ENCODE data around the gene IFNA16. TPM values are rescaled to one million over a fixed set of nuclear protein-coding genes. Genes with fewer than 3 reads are reported as not detected.
A peak's percentile ranks its signal among the peaks of the same experiment; 100 is the strongest.
"Not testable (repeated sequence)": the region's sequence is repeated elsewhere in the genome, so short reads cannot be mapped to it uniquely, and the experiment has no call there.

Gene IFNA16
- polyA plus RNA-seq, 2 of the 4 experiments (the other 2 are of a cell fraction) = not detected

DNA sequence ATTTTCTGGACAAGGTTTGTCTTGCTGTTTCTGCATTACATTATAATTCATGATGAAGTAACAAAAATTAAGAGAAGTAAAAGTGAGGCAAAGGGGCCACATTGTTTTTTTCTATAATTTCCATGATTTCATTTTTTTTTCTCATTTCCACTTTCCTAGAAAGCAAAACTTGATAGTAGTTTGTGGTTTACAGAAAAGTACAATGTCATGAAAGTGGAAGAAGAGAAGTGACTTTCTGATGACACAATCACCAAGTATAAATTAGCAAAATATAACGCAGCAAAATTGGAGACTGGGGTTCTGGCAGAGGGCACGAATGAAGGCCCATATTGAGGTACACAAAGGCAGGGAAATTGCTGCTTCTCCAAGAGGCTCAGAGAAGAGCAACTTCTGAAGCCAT lies 27.7 kb upstream of the IFNA16 start:
- ATAC-seq (no peak), DNase-seq (ENCODE audit: low read depth in 1 of 2, low spot score in 1 of 2) (no peak), FAIRE-seq (no peak)
- no peak overlapping the region for H3K4me2 ChIP-seq
- POLR2A ChIA-PET = no interaction called here
- H3K4me1 ChIP-seq = no peaks in the 10 kb centered on the region
- H3K27ac ChIP-seq = no peak overlapping the region
- no peaks in the 10 kb centered on the region; the same call in 2 of the 3 replicates for H3K9me3 ChIP-seq
- WGBS (ENCODE audit: missing lambda C conversion rate) = 2% methylated on average over 2 of the region's 2 CpGs
- no peak for TF ChIP-seq MYC (IDR thresholded peaks at IDR 0.05; ENCODE audit: borderline replicate concordance, low read length)
- no peak for TF ChIP-seq SREBF2 (IDR thresholded peaks at IDR 0.05)
- no peak for TF ChIP-seq E2F6 (IDR thresholded peaks at IDR 0.05; ENCODE audit: borderline replicate concordance, low read depth)
- TF ChIP-seq ZFP36 (IDR thresholded peaks at IDR 0.05; ENCODE audit: borderline replicate concordance, partially characterized antibody) = no peak
- no peak overlapping the region for H3K4me3 ChIP-seq
- CTCF ChIA-PET = interaction anchor here (1.1 kb wide), 1 partner anchor 50 kb away, joined by 3 read pairs; no protein-coding TSS in a partner anchor

GRCh38 chr9:21239911-21240310 lies 22.8 kb upstream of the IFNA16 start, which contains the start of gene IFNA14:
Gene IFNA14 (minus strand): TSS chr9:21240005. CDS start chr9:21239935, 70 bp downstream.
- H3K9me3 ChIP-seq = no peaks in the 10 kb centered on the region
- H3K4me2 ChIP-seq = no peak within 1 kb of the TSS
- ChIA-PET POLR2A (no interaction called here), CTCF (interaction anchor here (1.2 kb wide), 1 partner anchor 173 kb away, joined by 3 read pairs; no protein-coding TSS in a partner anchor)
- 11% methylated on average over 2 of the region's 2 CpGs for WGBS (ENCODE audit: missing lambda C conversion rate)
- no peak for DNase-seq (ENCODE audit: low read depth in 1 of 2, low spot score in 1 of 2)
- H3K4me1 ChIP-seq = no peaks in the 10 kb centered on the region
- no peak within 1 kb of the TSS for H3K4me3 ChIP-seq
- TF ChIP-seq CHD4 (IDR thresholded peaks at IDR 0.05; ENCODE audit: borderline replicate concordance) (no peak), TP53 (CRISPR knock-in tag; IDR thresholded peaks at IDR 0.05) (no peak), RNF2 (IDR thresholded peaks at IDR 0.05; ENCODE audit: borderline replicate concordance, low read depth) (no peak), CBX2 (IDR thresholded peaks at IDR 0.05; ENCODE audit: borderline replicate concordance, low read depth) (no peak), FOSB (CRISPR knock-in tag; IDR thresholded peaks at IDR 0.05) (no peak)
- TF ChIP-seq, protein P1, sequence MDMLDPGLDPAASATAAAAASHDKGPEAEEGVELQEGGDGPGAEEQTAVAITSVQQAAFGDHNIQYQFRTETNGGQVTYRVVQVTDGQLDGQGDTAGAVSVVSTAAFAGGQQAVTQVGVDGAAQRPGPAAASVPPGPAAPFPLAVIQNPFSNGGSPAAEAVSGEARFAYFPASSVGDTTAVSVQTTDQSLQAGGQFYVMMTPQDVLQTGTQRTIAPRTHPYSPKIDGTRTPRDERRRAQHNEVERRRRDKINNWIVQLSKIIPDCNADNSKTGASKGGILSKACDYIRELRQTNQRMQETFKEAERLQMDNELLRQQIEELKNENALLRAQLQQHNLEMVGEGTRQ (IDR thresholded peaks at IDR 0.05) = no peak
- ATAC-seq = no peak
- no peak for FAIRE-seq
- no peak within 1 kb of the TSS for H3K27ac ChIP-seq

DNA sequence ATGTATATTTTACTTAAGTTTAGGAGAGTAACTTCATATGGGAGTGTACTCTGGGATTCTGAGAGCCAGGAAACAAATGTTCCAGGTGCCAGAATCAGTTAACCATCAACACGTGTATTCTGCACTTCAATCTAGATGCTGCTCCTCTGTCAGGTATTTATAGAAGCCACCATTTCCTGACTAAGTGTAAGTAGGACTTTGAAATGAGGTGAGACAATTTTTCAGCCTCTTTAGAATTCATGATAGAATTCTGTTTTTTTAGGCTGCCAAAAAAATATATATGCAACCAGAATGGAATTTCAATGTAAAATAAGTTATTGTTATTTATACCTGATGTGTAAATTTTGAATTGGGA lies 19.2 kb upstream of the IFNA16 start:
- H3K9me3 ChIP-seq; H3K4me3 ChIP-seq; FAIRE-seq; POLR2A ChIA-PET; H3K27ac ChIP-seq; H3K4me1 ChIP-seq; DNase-seq (ENCODE audit: low read depth in 1 of 2, low spot score in 1 of 2); ATAC-seq: not testable (repeated sequence)
- 0 out of 3 replicates have a peak overlapping the region, but pooled peaks have one; percentile 49 for H3K4me2 ChIP-seq
- WGBS (ENCODE audit: missing lambda C conversion rate) = 57% methylated on average over 1 of the region's 1 CpG
- CTCF ChIA-PET = interaction anchor here (0.6 to 2.1 kb wide), 24 partner anchors 10 to 560 kb away, joined by 3 to 21 read pairs (median 4); partner anchors contain the start of gene IFNA7

DNA sequence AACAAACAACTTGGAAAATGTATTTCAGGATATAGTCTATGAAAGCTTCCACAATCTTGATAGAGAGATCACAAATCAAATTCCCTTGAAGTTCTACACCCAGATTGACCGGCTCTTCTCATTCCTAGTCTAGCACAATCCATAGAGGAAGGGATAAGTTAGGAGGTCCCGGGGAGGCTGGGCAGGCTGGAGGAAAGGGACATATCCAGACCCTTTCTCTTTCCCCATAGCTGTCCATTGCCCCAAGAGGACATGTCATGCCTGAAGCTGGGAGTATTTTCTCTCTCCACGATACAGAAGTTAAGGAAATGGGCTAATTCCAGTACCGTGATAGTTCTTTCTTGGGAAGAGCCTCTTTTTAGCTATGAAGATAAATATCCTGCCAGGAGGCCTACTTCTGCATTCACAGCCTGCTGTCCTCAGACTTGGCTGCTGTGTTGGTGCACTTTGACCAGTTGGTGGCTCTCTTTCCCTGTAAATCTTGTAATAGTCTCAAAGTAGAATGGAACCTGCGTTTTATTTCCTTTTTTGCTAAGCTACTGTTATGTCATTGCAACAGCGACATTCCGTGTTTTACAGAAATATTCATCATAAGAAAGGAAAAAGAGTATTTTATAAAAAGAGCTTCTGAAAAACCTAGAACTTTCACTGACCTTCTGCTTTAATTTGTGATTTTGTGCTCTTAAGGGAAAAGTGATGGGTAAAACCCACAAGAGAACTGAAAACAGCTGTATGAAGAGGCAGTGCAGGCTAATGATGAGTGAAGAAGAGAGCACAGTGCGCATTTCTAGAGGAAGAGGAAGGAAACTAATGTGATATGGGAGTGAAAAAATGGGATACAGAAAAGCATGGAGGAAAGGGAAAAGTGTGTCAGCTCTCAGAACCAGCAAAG lies 18.6 kb upstream of the IFNA16 start:
- TF ChIP-seq RAD21 (conservative IDR thresholded peaks at IDR 0.05 in 1 of 2, IDR thresholded peaks at IDR 0.05 in 1 of 2) (peak; percentile 64 to 72), SMC3 (IDR thresholded peaks at IDR 0.05) (peak; percentile 44; the same call in 1 of the 3 replicates)
- TF ChIP-seq, protein P2, sequence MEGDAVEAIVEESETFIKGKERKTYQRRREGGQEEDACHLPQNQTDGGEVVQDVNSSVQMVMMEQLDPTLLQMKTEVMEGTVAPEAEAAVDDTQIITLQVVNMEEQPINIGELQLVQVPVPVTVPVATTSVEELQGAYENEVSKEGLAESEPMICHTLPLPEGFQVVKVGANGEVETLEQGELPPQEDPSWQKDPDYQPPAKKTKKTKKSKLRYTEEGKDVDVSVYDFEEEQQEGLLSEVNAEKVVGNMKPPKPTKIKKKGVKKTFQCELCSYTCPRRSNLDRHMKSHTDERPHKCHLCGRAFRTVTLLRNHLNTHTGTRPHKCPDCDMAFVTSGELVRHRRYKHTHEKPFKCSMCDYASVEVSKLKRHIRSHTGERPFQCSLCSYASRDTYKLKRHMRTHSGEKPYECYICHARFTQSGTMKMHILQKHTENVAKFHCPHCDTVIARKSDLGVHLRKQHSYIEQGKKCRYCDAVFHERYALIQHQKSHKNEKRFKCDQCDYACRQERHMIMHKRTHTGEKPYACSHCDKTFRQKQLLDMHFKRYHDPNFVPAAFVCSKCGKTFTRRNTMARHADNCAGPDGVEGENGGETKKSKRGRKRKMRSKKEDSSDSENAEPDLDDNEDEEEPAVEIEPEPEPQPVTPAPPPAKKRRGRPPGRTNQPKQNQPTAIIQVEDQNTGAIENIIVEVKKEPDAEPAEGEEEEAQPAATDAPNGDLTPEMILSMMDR (IDR thresholded peaks at IDR 0.05) = peak; percentile 68

More for the DNA sequence above, 18.6 kb upstream of the IFNA16 start:
- peak; percentile 95 for ATAC-seq
- H3K4me1 ChIP-seq, POLR2A ChIA-PET, H3K4me3 ChIP-seq, H3K9me3 ChIP-seq, FAIRE-seq, H3K27ac ChIP-seq: not testable (repeated sequence)
- DNase-seq (ENCODE audit: low read depth in 1 of 2, low spot score in 1 of 2) = peak; percentile 19 to 60
- CTCF ChIA-PET = interaction anchor here (0.6 to 2.1 kb wide), 28 partner anchors 11 to 561 kb away, joined by 3 to 21 read pairs (median 4); partner anchors contain the start of gene IFNA7
- peak overlapping the region; percentile 49; the same call in 1 of the 3 replicates for H3K4me2 ChIP-seq
- 17% methylated on average over 8 of the region's 8 CpGs for WGBS (ENCODE audit: missing lambda C conversion rate)

Measured in A549 (cell line).